IMR-90 (cell line): ENCODE results near the gene OST4. TPM values are rescaled to one million over a fixed set of nuclear protein-coding genes. Genes with fewer than 3 reads are reported as not detected.
A peak's percentile ranks its signal among the peaks of the same experiment; 100 is the strongest.

Experiments used
- ATAC-seq: fragments of 200-7000 bp; cut with Tn5 transposase; 2 replicates; pipeline ENCODE4 v1.9.1; 2020; ENCODE audit warnings: low read depth, mild to moderate bottlenecking, moderate library complexity
- BruUV-seq: library from RNA; stranded (reverse); fragments of 400-500 nt; replicated peaks from 2 replicates; lab custom pipeline; 2021; lab: Mats Ljungman, UMichigan
- CTCF ChIA-PET: fragments of 300-600 bp; formaldehyde crosslinking; extraction: SDS; loops from one replicate; lab custom pipeline; 2021; ENCODE audit warnings: antibody characterized with exemption; lab: Yijun Ruan, JAX
- POLR2A ChIA-PET: fragments of 300-600 bp; sonication (Branson Sonifier 250); formaldehyde crosslinking; loops from one replicate; lab custom pipeline; 2022; ENCODE audit warnings: antibody characterized with exemption; ENCODE audit not compliant: unreplicated experiment; lab: Charles Lee
- DNase-seq: peaks from one replicate; pipeline ENCODE4 v3.0.0; 2013
- H2AFZ ChIP-seq: replicated peaks from 2 replicates; pipeline ENCODE3; 2013; ENCODE audit warnings: low read length, mild to moderate bottlenecking; ENCODE audit not compliant: poor library complexity
- H2AK5ac ChIP-seq: 2 replicates; pipeline ENCODE4 v1.6.1; 2013; ENCODE audit warnings: low read depth, low read length, inconsistent platforms
- H2AK9ac ChIP-seq: replicated peaks from 2 replicates; pipeline ENCODE3; 2013; ENCODE audit warnings: mild to moderate bottlenecking, low read depth, low read length, moderate library complexity; ENCODE audit not compliant: poor library complexity
- H2BK120ac ChIP-seq: 2 replicates; pipeline ENCODE4 v1.6.1; 2013; ENCODE audit warnings: low read depth, low read length, inconsistent platforms
- H2BK15ac ChIP-seq: 3 replicates; pipeline ENCODE4 v1.6.1; 2013; ENCODE audit warnings: low read depth, low read length, inconsistent platforms
- H2BK20ac ChIP-seq: 2 replicates; pipeline ENCODE4 v1.6.1; 2013; ENCODE audit warnings: low read depth, mild to moderate bottlenecking, inconsistent platforms, low read length, moderate library complexity
- H2BK5ac ChIP-seq: 2 replicates; pipeline ENCODE4 v1.6.1; 2013; ENCODE audit warnings: mild to moderate bottlenecking, low read depth, low read length, inconsistent platforms; ENCODE audit not compliant: poor library complexity, severe bottlenecking
- H3K14ac ChIP-seq: replicated peaks from 2 replicates; pipeline ENCODE4 v1.6.1; 2013; ENCODE audit warnings: low read depth, low read length, inconsistent platforms
- H3K18ac ChIP-seq: 2 replicates; pipeline ENCODE4 v1.6.1; 2013; ENCODE audit warnings: low read depth, low read length, control low read depth
- H3K23ac ChIP-seq: 2 replicates; pipeline ENCODE4 v1.6.1; 2013; ENCODE audit warnings: low read depth, low read length, inconsistent platforms
- H3K27ac ChIP-seq: 2 replicates; pipeline ENCODE4 v1.5.1; 2013; ENCODE audit warnings: mild to moderate bottlenecking, control low read depth, low read length; ENCODE audit not compliant: insufficient read depth
- H3K27me3 ChIP-seq: 2 replicates; pipeline ENCODE4 v1.6.1; 2013; ENCODE audit warnings: low read length; ENCODE audit not compliant: control insufficient read depth, insufficient read depth
- H3K36me3 ChIP-seq: 2 replicates; pipeline ENCODE4 v1.6.1; 2013; ENCODE audit warnings: low read length, mixed read lengths; ENCODE audit not compliant: control insufficient read depth, insufficient read depth
- H3K4ac ChIP-seq: 2 replicates; pipeline ENCODE4 v1.6.1; 2013; ENCODE audit warnings: low read depth, low read length, inconsistent platforms
- H3K4me1 ChIP-seq: 2 replicates; pipeline ENCODE4 v1.6.1; 2013; ENCODE audit warnings: low read length, mixed read lengths; ENCODE audit not compliant: control insufficient read depth, insufficient read depth
- H3K4me2 ChIP-seq: 2 replicates; pipeline ENCODE4 v1.6.1; 2013; ENCODE audit warnings: low read depth, mild to moderate bottlenecking, control low read depth, low read length, moderate library complexity
- H3K4me3 ChIP-seq: 2 replicates; pipeline ENCODE4 v1.5.1; 2013; ENCODE audit warnings: low read depth, mild to moderate bottlenecking, control low read depth, low read length, moderate library complexity; ENCODE audit not compliant: insufficient read depth
- H3K56ac ChIP-seq: 2 replicates; pipeline ENCODE4 v1.6.1; 2013; ENCODE audit warnings: low read length, inconsistent platforms; ENCODE audit not compliant: insufficient read depth; ENCODE audit errors: extremely low read depth
- H3K79me1 ChIP-seq, 2 experiments: 2 replicates each; pipeline ENCODE4 v1.6.1; 2013; ENCODE audit warnings: low read length in 2 of 2, inconsistent platforms in 1 of 2, low read depth in 1 of 2
- H3K9ac ChIP-seq: 2 replicates; pipeline ENCODE4 v1.6.1; 2013; ENCODE audit warnings: low read depth, low read length, control low read depth
- H3K9me1 ChIP-seq: 2 replicates; pipeline ENCODE4 v1.6.1; 2013; ENCODE audit warnings: low read length, inconsistent platforms; ENCODE audit not compliant: insufficient read depth
- H3K9me3 ChIP-seq: 2 replicates; pipeline ENCODE4 v1.6.1; 2013; ENCODE audit warnings: low read length; ENCODE audit not compliant: control insufficient read depth, insufficient read depth
- H4K20me1 ChIP-seq: 2 replicates; pipeline ENCODE4 v1.6.1; 2013; ENCODE audit warnings: low read length, inconsistent platforms; ENCODE audit not compliant: insufficient read depth
- H4K5ac ChIP-seq: 2 replicates; pipeline ENCODE4 v1.6.1; 2013; ENCODE audit warnings: mild to moderate bottlenecking, low read depth, low read length, control low read depth
- H4K8ac ChIP-seq, 2 experiments: 2 replicates each; pipeline ENCODE4 v1.6.1; 2013; ENCODE audit warnings: low read depth in 2 of 2, low read length in 2 of 2, control low read depth in 1 of 2, inconsistent platforms in 1 of 2
- H4K91ac ChIP-seq: 2 replicates; pipeline ENCODE4 v1.6.1; 2013; ENCODE audit warnings: low read depth, low read length, inconsistent platforms; ENCODE audit not compliant: insufficient read depth
- BHLHE40 ChIP-seq: fragments of 150-350 bp; IDR thresholded peaks from 2 replicates; pipeline ENCODE4 v1.6.1; 2016; ENCODE audit warnings: mild to moderate bottlenecking, low read depth, low read length
- CEBPB ChIP-seq: IDR thresholded peaks from 2 replicates; pipeline ENCODE4 v1.6.1; 2012; ENCODE audit warnings: low read depth, low read length, improper control_type of control experiment
- CHD1 ChIP-seq: IDR thresholded peaks from 2 replicates; pipeline ENCODE4 v1.6.1; 2012; ENCODE audit warnings: low read depth, low read length, improper control_type of control experiment
- FOS ChIP-seq: fragments of 150-350 bp; IDR thresholded peaks from 2 replicates; pipeline ENCODE4 v1.6.1; 2016; ENCODE audit warnings: low read depth, low read length
- MAFK ChIP-seq: IDR thresholded peaks from 2 replicates; pipeline ENCODE4 v1.6.1; 2012; ENCODE audit warnings: low read depth, low read length, improper control_type of control experiment
- MXI1 ChIP-seq: IDR thresholded peaks from 2 replicates; pipeline ENCODE4 v1.6.1; 2012; ENCODE audit warnings: low read depth, mild to moderate bottlenecking, low read length, moderate library complexity, borderline replicate concordance
- NFE2L2 ChIP-seq: fragments of 150-350 bp; IDR thresholded peaks from 2 replicates; pipeline ENCODE4 v1.6.1; 2016; ENCODE audit warnings: low read depth, mild to moderate bottlenecking, low read length
- POLR2A ChIP-seq: IDR thresholded peaks from 2 replicates; pipeline ENCODE4 v1.6.1; 2012; ENCODE audit warnings: mild to moderate bottlenecking, low read depth, low read length
- RCOR1 ChIP-seq: IDR thresholded peaks from 2 replicates; pipeline ENCODE4 v1.6.1; 2012; ENCODE audit warnings: mild to moderate bottlenecking, low read length, improper control_type of control experiment; ENCODE audit not compliant: insufficient replicate concordance
- whole genome bisulfite sequencing, 2 experiments: methylation state at CpG; one replicate each; pipeline versions ENCODE4 v1.1.5 to v1.1.7; 2013; ENCODE audit warnings: missing lambda C conversion rate in 2 of 2; ENCODE audit not compliant: insufficient read length in 1 of 2; ENCODE audit errors: extremely low coverage in 2 of 2; 5-methylcytosine and 5-hydroxymethylcytosine counted together
- dilution Hi-C: fragments of 300-500 bp; cut with HindIII; formaldehyde crosslinking; loops from one replicate; pipeline ENCODE4 v1.14.3; 2018; ENCODE audit warnings: low sequenced_read_pairs; ENCODE audit not compliant: unreplicated experiment
- in situ Hi-C: fragments of 300-500 bp; cut with MboI; formaldehyde crosslinking; loops from 3 replicates; pipeline ENCODE4 v1.14.3; 2019; ENCODE audit warnings: low sequenced_read_pairs, inconsistent platforms, mixed read lengths
- intact Hi-C: fragments of 100-400 bp; cut with micrococcal nuclease; formaldehyde crosslinking; loops from 2 replicates; pipeline ENCODE4 v1.10.0; 2022
- polyA plus RNA-seq, 3 experiments: library from polyadenylated mRNA; depleted of rRNA; stranded (reverse); fragments of >200 nt; gene quantifications; 2 replicates each; pipeline ENCODE4 v1.2.3, GENCODE V29; 2012; ENCODE audit warnings: low replicate concordance in 1 of 3
- total RNA-seq: library from RNA; depleted of rRNA; stranded (reverse); fragments of >200 nt; gene quantifications from 2 replicates; pipeline ENCODE4 v1.2.3, GENCODE V29; 2012
- TF ChIP-seq, protein P1 (sequence below): conservative IDR thresholded peaks from 2 replicates; pipeline ENCODE4 v1.5.1; 2012; ENCODE audit warnings: mild to moderate bottlenecking, low read depth, low read length, improper control_type of control experiment

OST4 gene
- total and polyA plus RNA-seq, 2 of the 4 experiments (the other 2 are of a cell fraction): 386 to 806 TPM

GRCh38 chr2:27072920-27073319 is 1.5 kb upstream of the OST4 start:
- Histone ChIP-seq H2BK5ac (peak overlapping the region; percentile 94), H2BK20ac (peak overlapping the region; percentile 81), H4K91ac (peak overlapping the region; percentile 93), H3K79me1 (peaks cover 26 to 43% of the 10 kb centered on the region in 2 experiments), H4K20me1 (peaks cover 20% of the 10 kb centered on the region), H3K9ac (peak overlapping the region; percentile 69), H2AFZ (peak overlapping the region; percentile 83), H3K36me3 (peaks cover 21% of the 10 kb centered on the region), H3K27me3 (no peaks in the 10 kb centered on the region), H4K5ac (peak overlapping the region; percentile 90), H4K8ac (peak overlapping the region; percentile 85 to 99), H3K9me3 (no peaks in the 10 kb centered on the region), H3K56ac (peak overlapping the region; percentile 94), H3K4me3 (no peak overlapping the region), H3K4ac (peak overlapping the region; percentile 99), H3K14ac (peak overlapping the region; percentile 98), H3K27ac (peak overlapping the region; percentile 96), H2BK15ac (peak overlapping the region; percentile 21), H3K23ac (peak overlapping the region; percentile 78), H3K4me1 (peaks cover 39% of the 10 kb centered on the region), H2AK5ac (peak overlapping the region; percentile 97), H3K9me1 (peaks cover 30% of the 10 kb centered on the region), H2BK120ac (peak overlapping the region; percentile 97), H3K4me2 (peak overlapping the region; percentile 48), H3K18ac (peak overlapping the region; percentile 83), H2AK9ac (peak overlapping the region; percentile 99)
- in situ Hi-C loops: no loop called here
- intact Hi-C loops: loop anchor here (5.0 kb wide), 1 partner anchor 111 kb away; no protein-coding TSS in a partner anchor
- dilution Hi-C loops: no loop called here
- ATAC-seq: no peak
- peak; percentile 82 for DNase-seq
- POLR2A ChIA-PET: interaction anchor here (0.7 to 1.4 kb wide), 2 partner anchors 8 to 9 kb away, joined by 3 to 4 read pairs; no protein-coding TSS in a partner anchor
- BruUV-seq: no TSS peak
- CTCF ChIA-PET: no interaction called here
- TF ChIP-seq BHLHE40: no peak
- no peak for TF ChIP-seq MXI1
- no peak for TF ChIP-seq FOS
- no peak for TF ChIP-seq POLR2A
- TF ChIP-seq, protein P1, sequence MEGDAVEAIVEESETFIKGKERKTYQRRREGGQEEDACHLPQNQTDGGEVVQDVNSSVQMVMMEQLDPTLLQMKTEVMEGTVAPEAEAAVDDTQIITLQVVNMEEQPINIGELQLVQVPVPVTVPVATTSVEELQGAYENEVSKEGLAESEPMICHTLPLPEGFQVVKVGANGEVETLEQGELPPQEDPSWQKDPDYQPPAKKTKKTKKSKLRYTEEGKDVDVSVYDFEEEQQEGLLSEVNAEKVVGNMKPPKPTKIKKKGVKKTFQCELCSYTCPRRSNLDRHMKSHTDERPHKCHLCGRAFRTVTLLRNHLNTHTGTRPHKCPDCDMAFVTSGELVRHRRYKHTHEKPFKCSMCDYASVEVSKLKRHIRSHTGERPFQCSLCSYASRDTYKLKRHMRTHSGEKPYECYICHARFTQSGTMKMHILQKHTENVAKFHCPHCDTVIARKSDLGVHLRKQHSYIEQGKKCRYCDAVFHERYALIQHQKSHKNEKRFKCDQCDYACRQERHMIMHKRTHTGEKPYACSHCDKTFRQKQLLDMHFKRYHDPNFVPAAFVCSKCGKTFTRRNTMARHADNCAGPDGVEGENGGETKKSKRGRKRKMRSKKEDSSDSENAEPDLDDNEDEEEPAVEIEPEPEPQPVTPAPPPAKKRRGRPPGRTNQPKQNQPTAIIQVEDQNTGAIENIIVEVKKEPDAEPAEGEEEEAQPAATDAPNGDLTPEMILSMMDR: no peak
- TF ChIP-seq MAFK: no peak
- TF ChIP-seq NFE2L2: no peak
- TF ChIP-seq CHD1: no peak
- TF ChIP-seq RCOR1: no peak
- no peak for TF ChIP-seq CEBPB
- WGBS, 2 experiments: no CpG with 5 or more reads among the region's 5 CpGs
